Motor neuron (in vitro differentiated cells): ENCODE measurements around the gene CA10. TPM values are rescaled to one million over a fixed set of nuclear protein-coding genes. Genes with fewer than 3 reads are reported as not detected.

ENCODE experiments used
- ATAC-seq, 8 experiments: fragments of 200-7000 bp; cut with Tn5 transposase; replicated peaks in 6 of 8; 2 replicates each; pipeline ENCODE4 v1.8.0; 2021; ENCODE audit warnings: mild to moderate bottlenecking in 8 of 8, moderate library complexity in 8 of 8
- H3K27ac ChIP-seq, 2 donors: fragments of 250-450 bp; sonication (Bioruptor Pico); 2 replicates each; pipeline ENCODE4 v1.9.0; 2021; ENCODE audit warnings: antibody characterized with exemption in 2 of 2, mild to moderate bottlenecking in 2 of 2, moderate library complexity in 1 of 2
- H3K4me1 ChIP-seq, 2 donors: fragments of 250-450 bp; sonication (Bioruptor Pico); replicated peaks in 1 of 2; 2 replicates each; pipeline ENCODE4 v1.6.1; 2021; ENCODE audit warnings: antibody characterized with exemption in 2 of 2, mild to moderate bottlenecking in 2 of 2, moderate library complexity in 1 of 2
- H3K4me3 ChIP-seq, 5 donors: fragments of 250-450 bp; sonication (Bioruptor Pico); 2 replicates each; pipeline ENCODE4 v1.9.0; 2021; ENCODE audit warnings: antibody characterized with exemption in 5 of 5, mild to moderate bottlenecking in 5 of 5, moderate library complexity in 4 of 5
- WGBS, 10 experiments: fragments of 450-650 bp; shearing (Covaris generic); methylation state at CpG; one replicate each; pipeline ENCODE4 v1.0.0; 2022; 5-methylcytosine and 5-hydroxymethylcytosine counted together
- in situ Hi-C, 9 experiments: fragments of 400-800 bp; cut with MboI; loops; one replicate each; pipeline ENCODE4 v1.15.0; 2021; ENCODE audit warnings: low sequenced_read_pairs in 9 of 9, low pct_unique_long_range_greater_than_20kb in 2 of 9; ENCODE audit not compliant: unreplicated experiment in 9 of 9
- total RNA-seq, 8 experiments: library from RNA; unstranded; fragments of 300-600 nt; gene quantifications; 2 replicates each; pipeline versions ENCODE4 v1.2.3 to v1.2.4, GENCODE V29; 2022

The CA10 gene
- total RNA-seq, 8 experiments from 2014 or later: 0.21 to 14.4 (median 1.8) TPM

DNA sequence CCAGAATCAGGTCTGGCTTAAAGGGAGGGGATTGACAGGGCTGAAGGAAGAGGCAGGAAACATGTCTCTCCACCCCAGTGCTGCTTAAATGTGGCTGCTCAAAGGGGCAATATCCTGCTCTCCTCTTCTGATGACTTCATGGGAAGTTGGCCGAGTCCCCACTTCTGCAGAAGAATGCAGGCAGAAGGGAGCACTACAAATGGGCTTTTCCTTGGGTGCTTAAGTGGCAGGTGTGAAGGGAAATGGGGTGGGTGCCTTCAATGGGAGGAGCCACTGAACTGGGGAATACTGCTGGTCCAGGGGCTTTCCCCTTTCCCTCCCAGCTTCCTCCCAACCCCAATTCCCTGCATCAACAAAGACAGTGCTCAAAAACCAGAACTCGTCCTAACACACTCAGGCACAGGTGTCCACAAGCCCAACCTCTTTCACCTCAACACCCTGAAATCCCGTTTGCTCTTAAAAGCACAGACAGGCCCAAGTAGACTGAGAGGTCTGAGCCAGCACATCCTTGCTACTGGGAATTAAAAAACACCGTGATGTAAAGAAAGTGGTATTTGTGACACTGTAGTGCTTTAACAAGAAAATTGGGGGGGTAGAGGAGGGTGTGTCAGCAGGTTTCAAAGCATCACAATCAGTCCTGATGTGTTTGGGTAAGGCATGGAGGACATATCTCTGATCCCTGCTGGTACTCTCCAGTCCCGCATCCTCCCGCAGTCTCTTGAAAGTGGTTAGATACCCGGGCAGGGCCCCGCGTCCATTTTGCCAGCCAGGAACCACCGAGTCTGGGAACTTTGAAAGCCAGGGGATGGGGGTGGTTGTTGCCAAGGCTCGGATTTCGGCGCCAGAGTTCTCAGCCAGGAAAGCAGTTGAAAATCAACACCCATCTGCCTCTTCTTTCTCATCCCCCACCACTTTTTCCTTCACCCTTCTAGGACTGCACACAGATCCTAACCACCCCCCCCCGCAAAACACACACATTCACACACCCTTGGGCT lies 1.6 kb downstream of the CA10 start:
- peak overlapping the region in 3 of 5 donors; percentile 50 to 76 (median 53) for H3K4me3 ChIP-seq
- ATAC-seq: no peak
- in situ Hi-C loops: no loop called here
- no peaks in the 10 kb centered on the region for H3K4me1 ChIP-seq
- WGBS, 10 experiments: 0 to 56% (median 20%) methylated on average over 1 to 7 of the region's 14 CpGs; no CpG with 5 or more reads in 1 of the 10 experiments
- no peak overlapping the region for H3K27ac ChIP-seq

DNA sequence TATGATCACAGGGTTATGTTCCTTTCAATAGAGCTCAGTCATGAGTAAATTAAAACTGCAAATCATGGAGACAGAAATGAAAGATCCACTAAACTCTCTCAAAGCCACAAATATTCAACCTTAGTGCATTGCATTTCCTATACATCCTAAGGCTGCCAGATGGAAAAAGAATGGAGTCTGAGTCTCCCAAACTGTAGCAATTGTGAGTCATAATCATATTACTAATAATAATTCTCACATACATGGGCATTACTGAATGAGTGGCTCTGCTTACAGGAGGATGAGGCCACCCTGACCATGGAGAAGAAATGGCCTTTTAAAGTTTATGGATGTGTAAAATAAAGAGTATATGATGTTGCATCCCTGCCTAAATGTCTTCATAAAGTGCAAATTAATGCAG lies 3.2 kb downstream of the CA10 start:
- Histone ChIP-seq H3K4me1 (no peaks in the 10 kb centered on the region), H3K27ac (no peak overlapping the region), H3K4me3 (peak overlapping the region in 2 of 5 donors; percentile 12 to 53)
- in situ Hi-C loops: no loop called here
- no peak for ATAC-seq

DNA sequence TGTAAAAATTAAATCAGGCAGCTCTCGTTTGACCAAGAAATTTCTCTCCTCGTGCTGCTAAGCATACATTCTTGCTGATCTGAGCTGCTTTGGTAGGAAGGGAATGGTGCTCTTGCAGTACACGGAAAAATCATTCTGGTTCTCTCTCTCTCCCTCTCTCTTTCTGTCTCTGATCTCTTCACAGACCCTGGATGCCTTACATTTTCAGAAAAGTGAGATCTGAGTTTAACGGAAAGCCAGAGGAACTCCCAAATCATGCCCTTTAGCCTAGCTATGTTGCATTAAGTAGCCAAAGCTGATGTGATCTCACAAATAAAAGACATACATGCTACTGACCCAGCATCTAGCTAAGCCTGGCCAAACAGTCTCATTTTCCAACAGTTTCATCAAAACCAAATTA lies 4.0 kb downstream of the CA10 start:
- H3K4me1 ChIP-seq: no peaks in the 10 kb centered on the region
- peak overlapping the region in 2 of 5 donors; percentile 2 to 53 for H3K4me3 ChIP-seq
- 0 to 64% (median 36%) methylated on average over 1 to 4 of the region's 4 CpGs for WGBS, 10 experiments
- H3K27ac ChIP-seq: no peak overlapping the region
- in situ Hi-C loops: no loop called here
- no peak for ATAC-seq

DNA sequence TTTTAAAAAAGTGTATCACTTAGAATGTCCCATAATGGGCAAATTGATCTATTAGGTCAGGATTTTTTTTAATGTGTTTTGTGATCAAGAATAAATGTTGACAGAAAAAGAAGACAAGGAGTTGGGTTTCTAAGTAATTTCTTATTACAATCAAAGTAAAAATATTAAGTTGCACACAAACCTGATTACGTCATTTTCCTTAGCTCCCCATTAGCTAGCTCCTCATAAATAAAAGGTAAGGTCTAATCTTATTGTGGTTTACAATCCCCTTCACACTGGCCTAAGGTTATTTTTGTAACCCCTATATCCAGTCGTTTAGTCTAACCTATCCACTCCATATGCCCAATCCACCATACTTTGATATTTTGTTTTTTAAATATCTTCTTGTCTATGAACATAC lies 7.6 kb downstream of the CA10 start:
- 0 to 96% (median 54%) methylated on average over 1 to 2 of the region's 2 CpGs for WGBS, 10 experiments
- H3K4me3 ChIP-seq: no peak overlapping the region
- no peaks in the 10 kb centered on the region for H3K4me1 ChIP-seq
- in situ Hi-C loops: no loop called here
- ATAC-seq: no peak
- H3K27ac ChIP-seq: no peak overlapping the region

DNA sequence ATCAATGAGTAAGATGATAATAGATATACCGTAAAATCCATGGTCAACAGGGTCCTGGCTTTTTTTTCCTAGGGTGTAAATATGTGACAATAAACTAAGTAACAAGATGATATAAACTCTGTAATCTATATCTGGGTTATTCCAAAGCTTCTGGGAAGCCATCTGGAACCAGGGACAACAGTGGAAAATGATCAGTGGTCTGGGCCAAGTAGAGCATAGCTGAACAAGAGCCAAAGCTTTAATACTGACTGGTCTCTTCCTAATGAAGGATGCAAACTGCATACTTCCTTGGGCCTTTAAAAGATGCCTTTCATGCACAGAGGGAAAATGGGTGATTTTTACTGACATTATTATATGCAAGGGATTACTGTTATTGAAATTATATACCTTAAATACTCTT lies 8.9 kb downstream of the CA10 start:
- in situ Hi-C loops: no loop called here
- Histone ChIP-seq H3K4me1 (no peaks in the 10 kb centered on the region), H3K27ac (no peak overlapping the region), H3K4me3 (no peak overlapping the region)
- ATAC-seq: no peak
- 20 to 100% (median 76%) methylated on average over 1 of the region's 1 CpG; no CpG with 5 or more reads in 2 of the 10 experiments for WGBS, 10 experiments

DNA sequence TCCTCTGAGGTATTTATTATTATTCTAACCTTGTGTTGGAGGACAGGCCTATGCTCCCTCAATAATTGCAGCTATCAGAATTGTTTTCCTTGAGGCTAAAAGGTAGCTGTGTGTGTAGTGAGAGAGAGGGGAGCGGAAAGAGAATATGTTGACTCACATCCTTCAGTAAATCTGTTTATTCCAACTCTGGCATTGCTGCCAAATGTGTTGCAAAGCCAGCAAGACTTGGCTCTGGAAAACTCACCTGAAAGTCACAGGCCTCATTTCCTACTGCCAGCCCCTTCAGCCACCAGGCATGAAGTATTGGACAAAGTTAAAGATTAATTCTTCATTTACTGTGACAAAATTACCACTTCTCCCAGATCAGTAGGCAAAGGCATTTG lies 9.6 kb downstream of the CA10 start:
- WGBS, 10 experiments: 31 to 100% (median 89%) methylated on average over 1 of the region's 1 CpG; no CpG with 5 or more reads in 5 of the 10 experiments
- H3K4me3 ChIP-seq: no peak overlapping the region
- peaks cover 0 to 1% of the 10 kb centered on the region in 2 donors for H3K4me1 ChIP-seq
- in situ Hi-C loops: no loop called here
- no peak overlapping the region for H3K27ac ChIP-seq
- peak in 2 of 8 experiments; percentile 27 to 45 for ATAC-seq

DNA sequence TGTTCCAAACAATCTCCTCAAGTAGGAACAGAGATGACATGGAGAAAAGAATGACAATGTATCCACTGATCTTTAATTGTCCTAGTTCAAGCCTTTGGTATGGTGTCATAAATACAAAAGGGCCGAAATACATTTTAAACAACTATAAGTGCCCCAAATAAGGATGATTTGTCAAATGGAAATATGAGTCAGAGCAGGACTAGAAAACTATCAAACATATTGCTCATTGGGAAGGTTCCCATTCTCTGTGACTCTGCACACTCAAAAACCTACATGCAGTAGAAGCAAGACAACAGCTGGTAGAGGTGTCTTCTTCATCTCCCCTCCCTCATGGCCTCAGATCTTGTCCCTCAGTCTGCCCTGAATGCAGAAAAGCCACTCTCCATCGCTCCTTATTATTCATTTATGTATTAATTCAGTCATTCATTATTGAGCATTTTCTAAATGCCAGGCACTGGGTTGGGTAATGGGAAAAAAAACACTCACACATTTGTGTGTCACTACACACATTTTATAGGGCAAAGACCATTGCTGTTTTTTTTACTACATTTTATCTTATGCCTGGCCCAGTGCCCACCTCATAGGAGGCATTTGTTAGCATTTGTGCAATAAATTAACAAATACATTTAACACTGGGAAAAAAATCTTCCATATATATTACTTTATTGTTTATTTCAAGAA lies 10.1 kb downstream of the CA10 start:
- H3K27ac ChIP-seq: no peak overlapping the region
- in situ Hi-C loops: no loop called here
- peak in 1 of 8 experiments; percentile 31 for ATAC-seq
- H3K4me3 ChIP-seq: no peak overlapping the region
- WGBS, 10 experiments: 0 to 88% (median 44%) methylated on average over 1 to 2 of the region's 2 CpGs; no CpG with 5 or more reads in 3 of the 10 experiments
- H3K4me1 ChIP-seq: peaks cover 0 to 7% of the 10 kb centered on the region in 2 donors

DNA sequence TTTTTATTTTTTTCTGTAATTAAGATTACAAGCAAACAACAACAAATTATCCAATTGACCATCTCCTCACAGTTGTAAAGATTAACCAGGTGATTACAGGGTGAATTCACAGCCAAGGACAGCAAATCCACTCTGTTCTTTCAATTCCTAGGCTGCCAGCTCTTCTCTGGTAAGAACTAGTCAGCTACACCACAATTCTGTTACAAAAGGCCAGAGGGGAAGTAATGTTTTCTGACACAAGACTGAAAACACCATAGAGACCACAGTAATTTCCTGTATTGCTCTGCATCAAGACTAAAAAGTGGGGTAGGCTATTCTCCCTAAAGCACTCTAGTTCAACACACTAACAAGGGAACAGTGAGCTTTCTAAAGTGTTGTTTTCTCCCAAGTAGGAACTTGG lies 10.6 kb downstream of the CA10 start:
- Histone ChIP-seq H3K27ac (no peak overlapping the region), H3K4me1 (peaks cover 0 to 7% of the 10 kb centered on the region in 2 donors), H3K4me3 (no peak overlapping the region)
- ATAC-seq: peak in 1 of 8 experiments; percentile 12
- in situ Hi-C loops: no loop called here

DNA sequence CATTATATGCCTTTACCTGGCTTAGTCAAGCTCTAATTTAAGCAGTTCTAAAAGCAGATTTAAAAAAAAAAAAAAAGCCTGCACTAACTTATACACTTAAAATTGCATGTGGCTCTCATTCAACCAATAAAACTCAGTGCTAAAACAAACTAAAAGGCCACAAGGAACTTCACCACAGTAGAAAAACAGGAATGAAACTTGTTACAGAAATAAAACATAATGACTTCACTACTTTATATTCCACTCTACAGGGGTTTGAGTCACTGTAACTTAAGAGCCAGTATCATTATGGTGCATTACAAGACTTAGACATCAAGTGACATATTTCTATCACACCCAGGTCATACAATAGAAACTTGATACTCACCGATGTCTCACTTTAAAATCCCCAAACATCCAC lies 11.1 kb downstream of the CA10 start:
- peaks cover 0 to 7% of the 10 kb centered on the region in 2 donors for H3K4me1 ChIP-seq
- no peak overlapping the region for H3K27ac ChIP-seq
- no peak overlapping the region for H3K4me3 ChIP-seq
- 0 to 100% (median 77%) methylated on average over 1 of the region's 1 CpG; no CpG with 5 or more reads in 3 of the 10 experiments for WGBS, 10 experiments
- in situ Hi-C loops: no loop called here
- ATAC-seq: no peak

DNA sequence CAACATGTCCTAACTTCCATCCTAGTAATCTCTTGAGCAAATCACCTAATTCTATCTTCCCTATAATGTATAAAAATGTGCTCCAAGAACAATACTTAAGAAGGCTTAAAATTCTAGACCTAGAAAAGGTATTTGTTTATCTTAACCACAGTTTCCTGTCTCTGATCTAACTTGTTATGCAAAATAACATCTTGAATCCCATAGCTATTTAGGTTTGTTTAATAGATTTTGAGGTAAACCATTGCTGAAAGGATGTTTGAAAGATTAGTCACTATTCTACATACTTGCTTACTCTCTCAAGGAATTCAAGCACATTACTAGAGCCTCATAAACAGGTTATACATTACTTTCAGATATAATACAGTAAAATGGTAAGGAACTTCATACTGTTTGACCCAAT lies 13.0 kb downstream of the CA10 start:
- Histone ChIP-seq H3K4me1 (peaks cover 0 to 7% of the 10 kb centered on the region in 2 donors), H3K4me3 (no peak overlapping the region), H3K27ac (no peak overlapping the region)
- no peak for ATAC-seq
- in situ Hi-C loops: no loop called here

DNA sequence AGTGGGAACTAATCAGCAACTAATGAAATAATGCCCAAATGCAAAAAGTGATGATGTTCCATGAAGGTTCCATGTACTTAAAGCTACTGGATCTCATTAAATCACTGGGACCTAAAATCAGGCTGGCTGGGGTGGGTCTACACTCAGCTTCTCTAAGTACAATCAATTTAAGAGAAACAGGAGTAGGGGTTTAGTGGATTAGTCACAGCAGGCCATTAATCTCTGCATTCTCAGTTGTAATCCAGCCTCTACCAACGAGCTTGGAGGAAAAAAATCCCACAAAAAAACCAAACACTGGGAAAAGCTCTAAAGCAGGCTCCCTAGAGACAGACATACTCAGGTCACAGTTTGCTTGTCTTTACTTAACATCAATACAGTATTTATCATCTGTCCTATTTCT lies 15.0 kb downstream of the CA10 start:
- in situ Hi-C loops: no loop called here
- no peak overlapping the region for H3K4me3 ChIP-seq
- ATAC-seq: peak in 5 of 8 experiments; percentile 28 to 96 (median 62)
- 0 to 27% (median 18%) methylated on average over 1 of the region's 1 CpG; no CpG with 5 or more reads in 3 of the 10 experiments for WGBS, 10 experiments
- H3K4me1 ChIP-seq: peaks cover 0 to 7% of the 10 kb centered on the region in 2 donors
- H3K27ac ChIP-seq: no peak overlapping the region

DNA sequence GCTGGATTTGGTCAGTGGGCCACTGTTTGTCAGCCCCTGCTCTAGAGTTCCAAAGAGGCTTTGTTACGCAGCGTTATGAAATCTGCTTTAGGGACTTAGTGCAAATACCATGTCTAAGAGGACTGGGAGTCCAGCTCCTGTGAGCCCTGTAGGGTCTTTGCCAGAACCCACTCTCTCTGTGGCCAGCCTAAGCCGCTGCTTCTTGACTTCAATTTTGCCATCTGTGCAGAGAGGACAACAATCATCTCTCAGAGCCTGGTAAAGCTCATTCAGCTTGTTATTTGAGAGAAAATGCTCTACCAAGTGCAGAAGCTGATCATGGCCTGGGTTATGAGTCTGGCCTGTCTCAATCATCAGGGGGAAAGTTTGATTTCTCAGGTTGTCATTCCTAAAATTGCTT lies 17.9 kb downstream of the CA10 start:
- ATAC-seq: no peak
- Histone ChIP-seq H3K4me1 (peaks cover 10 to 11% of the 10 kb centered on the region in 2 donors), H3K27ac (no peak overlapping the region), H3K4me3 (no peak overlapping the region)
- in situ Hi-C loops: no loop called here
- 27 to 100% (median 73%) methylated on average over 1 to 3 of the region's 3 CpGs; no CpG with 5 or more reads in 4 of the 10 experiments for WGBS, 10 experiments

DNA sequence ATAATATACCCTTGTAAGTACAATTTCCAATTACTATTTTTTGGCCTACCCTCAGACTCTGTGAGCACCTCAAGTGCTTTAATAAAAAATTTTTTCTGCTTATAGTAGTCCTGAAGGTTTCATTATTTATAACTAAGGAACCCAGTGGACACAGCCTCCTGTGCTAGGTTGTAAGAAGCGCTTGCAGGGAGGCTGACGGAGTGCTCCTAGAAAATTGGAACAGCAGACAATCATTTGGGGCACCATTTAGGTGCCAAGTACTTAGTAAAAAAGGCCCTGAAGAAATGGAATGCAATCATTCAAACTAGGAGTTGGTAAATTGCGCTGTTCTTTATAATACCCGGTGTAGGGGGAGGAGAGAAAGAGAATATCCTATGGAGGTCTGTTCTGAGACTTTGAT lies 19.8 kb downstream of the CA10 start:
- H3K4me1 ChIP-seq: peaks cover 13% of the 10 kb centered on the region in 2 donors
- WGBS, 10 experiments: 11 to 100% (median 80%) methylated on average over 1 to 4 of the region's 4 CpGs; no CpG with 5 or more reads in 1 of the 10 experiments
- no peak for ATAC-seq
- H3K4me3 ChIP-seq: no peak overlapping the region
- in situ Hi-C loops: no loop called here
- no peak overlapping the region for H3K27ac ChIP-seq
